Fibroblast of lung (primary cell): ENCODE measurements around the gene TNS1.

ENCODE experiments used
- EZH2 ChIP-seq: IDR thresholded peaks from 2 replicates; pipeline ENCODE4 v1.5.1; 2012; ENCODE audit warnings: low read length, control low read depth, mild to moderate bottlenecking; ENCODE audit errors: missing control alignments
- TF ChIP-seq, protein P1 (sequence below), 2 donors: IDR thresholded peaks in 1 of 2; conservative IDR thresholded peaks in 1 of 2; 1 replicate in 1 of 2; 2 replicates in 1 of 2; pipeline ENCODE4 v1.5.1; 2011 to 2012; ENCODE audit warnings: low read length in 2 of 2, control low read depth in 1 of 2, inconsistent platforms in 1 of 2, low read depth in 1 of 2, mild to moderate bottlenecking in 1 of 2

GRCh38 chr2:217903859-217904613 is 98.8 kb downstream of the TNS1 start:
- TF ChIP-seq, protein P1, sequence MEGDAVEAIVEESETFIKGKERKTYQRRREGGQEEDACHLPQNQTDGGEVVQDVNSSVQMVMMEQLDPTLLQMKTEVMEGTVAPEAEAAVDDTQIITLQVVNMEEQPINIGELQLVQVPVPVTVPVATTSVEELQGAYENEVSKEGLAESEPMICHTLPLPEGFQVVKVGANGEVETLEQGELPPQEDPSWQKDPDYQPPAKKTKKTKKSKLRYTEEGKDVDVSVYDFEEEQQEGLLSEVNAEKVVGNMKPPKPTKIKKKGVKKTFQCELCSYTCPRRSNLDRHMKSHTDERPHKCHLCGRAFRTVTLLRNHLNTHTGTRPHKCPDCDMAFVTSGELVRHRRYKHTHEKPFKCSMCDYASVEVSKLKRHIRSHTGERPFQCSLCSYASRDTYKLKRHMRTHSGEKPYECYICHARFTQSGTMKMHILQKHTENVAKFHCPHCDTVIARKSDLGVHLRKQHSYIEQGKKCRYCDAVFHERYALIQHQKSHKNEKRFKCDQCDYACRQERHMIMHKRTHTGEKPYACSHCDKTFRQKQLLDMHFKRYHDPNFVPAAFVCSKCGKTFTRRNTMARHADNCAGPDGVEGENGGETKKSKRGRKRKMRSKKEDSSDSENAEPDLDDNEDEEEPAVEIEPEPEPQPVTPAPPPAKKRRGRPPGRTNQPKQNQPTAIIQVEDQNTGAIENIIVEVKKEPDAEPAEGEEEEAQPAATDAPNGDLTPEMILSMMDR (conservative IDR thresholded peaks at IDR 0.05 in 1 of 2, IDR thresholded peaks at IDR 0.05 in 1 of 2; ENCODE audit: low read depth in 1 of 2, low read length in 2 of 2), result no peak
- TF ChIP-seq EZH2, result no peak
